GM23248 (cell line): Measurements from ENCODE around the gene USP10.
"Not testable (repeated sequence)": the region's sequence is repeated elsewhere in the genome, so short reads cannot be mapped to it uniquely, and the experiment has no call there.

ENCODE experiments used
- EZH2 ChIP-seq: fragments of 200-600 bp; sonication (generic); IDR thresholded peaks from 2 replicates; pipeline ENCODE4 v1.6.1; 2018; ENCODE audit warnings: antibody characterized with exemption, mild to moderate bottlenecking; ENCODE audit not compliant: insufficient read depth, poor library complexity, severe bottlenecking
- EZH2phosphoT487 ChIP-seq: fragments of 200-600 bp; sonication (generic); IDR thresholded peaks from 2 replicates; pipeline ENCODE4 v1.6.1; 2018; ENCODE audit warnings: antibody characterized with exemption, moderate library complexity, mild to moderate bottlenecking, low read depth; ENCODE audit not compliant: insufficient read depth

GRCh38 chr16:84688163-84688562 lies 11.6 kb upstream of the USP10 start:
- TF ChIP-seq EZH2, EZH2phosphoT487: not testable (repeated sequence)
